MV-4-11 (cell line): ENCODE data around the gene KIFC1.
"Not testable (repeated sequence)": the region's sequence is repeated elsewhere in the genome, so short reads cannot be mapped to it uniquely, and the experiment has no call there.

Experiments used
- DNase-seq: peaks from one replicate; lab custom pipeline; 2025; lab: John Stamatoyannopoulos, UW

KIFC1 gene

DNA sequence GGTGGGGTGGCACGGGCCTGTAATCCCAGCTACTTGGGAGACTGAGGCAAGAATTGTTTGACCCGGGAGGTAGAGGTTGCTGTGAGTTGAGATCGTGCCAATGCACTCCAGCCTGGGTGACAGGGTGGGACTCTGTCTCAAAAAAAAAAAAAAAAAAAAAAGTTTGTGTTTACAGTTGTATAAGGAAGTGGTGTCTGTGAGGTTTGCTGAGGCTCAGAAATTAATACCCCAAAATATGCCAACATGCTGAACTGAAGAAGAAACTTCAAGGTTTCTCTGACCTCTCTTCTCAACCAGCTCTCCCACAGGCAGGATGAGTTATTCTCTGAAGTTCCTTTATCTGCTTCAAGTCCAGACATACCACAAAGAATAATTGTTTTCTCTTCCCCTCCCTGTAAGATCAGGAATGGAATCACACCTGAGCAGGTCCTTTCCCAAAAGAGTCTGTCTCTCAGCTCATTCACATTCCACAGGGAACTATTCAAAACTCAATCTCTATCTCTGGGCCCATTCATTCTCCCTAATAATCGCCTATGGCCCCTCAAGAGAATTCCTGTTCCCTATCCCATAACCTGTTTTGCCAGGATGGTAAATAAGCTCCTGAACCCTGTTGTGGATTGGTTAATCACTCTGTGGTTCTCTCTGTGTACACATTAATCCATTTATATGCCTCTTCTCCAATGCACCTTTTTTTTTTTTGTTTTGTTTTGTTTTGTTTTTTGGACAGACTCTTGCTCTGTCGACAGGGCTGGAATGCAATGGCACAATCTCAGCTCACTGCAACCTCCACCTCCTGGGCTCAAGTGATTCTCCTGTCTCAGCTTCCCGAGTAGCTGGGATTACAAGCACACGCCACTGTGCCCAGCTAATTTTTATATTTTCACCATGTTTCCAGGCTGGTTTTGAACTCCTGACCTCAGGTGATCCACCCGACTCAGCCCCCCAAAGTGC lies 17.4 kb upstream of the KIFC1 start:
- DNase-seq = peak; percentile 43

- peak; percentile 74 for DNase-seq
Measured at GRCh38 chr6:33375143-33375671, 16.4 kb upstream of the KIFC1 start.

- no peak for DNase-seq
Measured at GRCh38 chr6:33377171-33377570, 14.5 kb upstream of the KIFC1 start.

DNA sequence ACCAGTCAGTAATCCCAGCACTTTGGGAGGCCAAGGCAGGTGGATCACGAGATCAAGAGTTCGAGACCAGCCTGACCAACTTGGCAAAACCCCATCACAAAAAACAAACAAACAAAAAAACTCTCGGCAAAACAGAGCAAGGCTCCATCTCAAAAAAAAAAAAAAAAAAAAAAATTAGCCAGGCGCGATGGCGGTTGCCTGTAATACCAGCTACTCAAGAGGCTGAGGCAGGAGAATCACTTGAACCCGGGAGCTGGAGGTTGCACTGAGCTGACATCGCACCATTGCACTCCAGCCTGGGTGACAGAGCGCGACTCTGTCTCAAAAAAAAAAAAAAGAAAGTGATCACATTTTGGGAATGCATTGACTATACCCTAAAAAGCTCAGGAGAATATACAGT lies 12.4 kb upstream of the KIFC1 start:
- DNase-seq = not testable (repeated sequence)

GRCh38 chr6:33380272-33380981 lies 11.2 kb upstream of the KIFC1 start:
- no peak for DNase-seq

DNA sequence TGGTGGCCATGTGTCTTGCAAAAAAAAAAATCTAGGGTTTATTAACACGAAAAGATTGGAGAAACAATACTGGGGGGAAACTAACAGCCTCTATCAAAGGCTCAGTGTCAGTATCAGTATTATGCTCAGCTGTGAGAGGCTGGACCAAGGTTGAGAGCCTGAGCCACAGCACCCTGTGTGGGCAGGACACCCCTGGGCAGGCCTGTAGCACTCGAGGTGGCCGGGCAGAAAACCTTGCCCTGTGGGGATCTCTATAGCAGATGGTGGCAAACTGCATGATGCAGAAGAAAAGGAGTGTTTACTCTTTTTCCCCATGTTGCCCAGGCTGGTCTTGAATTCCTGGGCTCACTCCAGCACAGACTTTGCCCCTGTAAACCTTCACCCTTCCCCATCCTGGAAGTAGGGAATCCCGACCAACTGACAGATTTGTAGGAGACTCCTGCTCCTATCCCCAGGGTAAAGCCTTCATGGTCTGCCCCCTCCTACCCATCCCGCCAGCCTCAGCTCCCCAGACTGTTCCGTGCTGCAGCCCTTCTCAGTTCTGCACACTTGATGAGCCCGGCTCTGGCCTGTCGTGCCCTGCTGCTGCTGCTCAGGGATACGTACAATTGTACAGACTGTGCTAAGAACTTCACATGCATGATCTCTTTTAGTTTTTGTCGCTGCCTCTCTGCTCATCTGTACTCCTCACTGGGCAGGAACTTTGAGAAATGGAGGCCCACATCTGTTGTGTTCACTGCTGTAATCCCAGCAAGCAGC lies 8.0 kb upstream of the KIFC1 start:
- DNase-seq = no peak

DNA sequence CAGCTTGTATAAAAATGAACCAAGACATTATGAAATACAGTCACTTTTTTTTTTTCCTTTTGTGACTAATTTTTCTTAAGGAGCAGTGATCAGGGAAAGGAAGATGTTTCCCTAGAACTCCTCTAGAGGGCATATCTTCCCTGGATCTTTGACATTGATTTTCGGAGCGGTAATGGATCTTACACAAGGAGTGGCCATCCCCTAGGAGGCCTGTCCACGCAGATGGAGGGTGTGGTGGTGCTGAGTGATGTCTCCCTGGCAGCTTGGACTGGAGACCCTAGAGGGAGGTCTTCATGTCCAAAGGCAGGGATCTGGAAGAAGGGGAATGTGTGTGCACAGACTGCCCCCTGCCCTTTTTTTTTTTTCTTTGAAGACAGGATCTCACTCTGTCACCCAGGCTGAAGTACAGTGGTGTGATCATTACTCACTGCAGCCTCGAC lies 7.0 kb upstream of the KIFC1 start:
- DNase-seq = peak; percentile 21

DNA sequence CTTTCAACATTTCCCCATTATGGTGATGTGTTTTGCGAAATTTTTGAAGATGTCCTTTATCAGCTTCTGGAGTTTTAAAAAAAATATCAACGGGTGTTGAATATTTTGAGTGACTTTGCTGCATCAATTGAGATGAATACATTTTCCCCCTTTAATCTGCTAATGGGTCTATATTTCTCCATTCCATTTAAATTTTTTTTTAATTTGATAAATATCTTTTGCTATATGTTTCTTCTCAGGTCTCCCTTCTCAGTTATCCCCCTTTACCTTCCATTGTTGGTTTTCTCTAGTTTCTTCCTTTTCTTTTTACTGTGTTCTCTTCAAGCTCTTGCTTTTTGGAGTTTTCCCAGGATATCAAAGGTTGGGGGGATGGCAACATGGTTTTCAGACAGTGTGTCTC lies 1.4 kb upstream of the KIFC1 start:
- no peak for DNase-seq

DNA sequence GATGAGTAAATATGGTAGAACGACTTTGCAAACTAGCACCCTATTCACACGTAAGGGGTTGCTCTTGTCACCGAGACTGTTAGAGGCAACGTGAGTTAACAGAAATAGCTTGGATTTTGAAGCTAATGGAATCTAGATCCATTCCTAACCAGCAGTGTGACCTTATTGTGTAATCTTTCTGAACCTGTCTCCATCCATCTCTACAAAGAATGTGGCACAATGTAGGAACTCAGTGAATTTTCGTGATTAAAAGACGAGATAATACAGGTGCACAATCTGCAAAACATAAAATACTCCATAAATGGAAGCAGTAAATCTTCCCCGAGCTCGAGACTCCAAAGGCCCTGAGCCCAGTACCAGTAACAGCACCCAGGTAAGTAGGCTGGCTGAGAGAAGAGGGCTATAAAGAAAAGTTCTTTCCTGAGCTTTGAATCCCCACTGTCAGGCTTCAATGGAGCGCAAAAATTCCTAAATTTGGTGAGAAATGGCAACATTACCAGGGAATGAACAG lies 801 bp upstream of the KIFC1 start:
- DNase-seq = no peak

GRCh38 chr6:33391922-33392594 lies 435 bp downstream of the KIFC1 start:
- DNase-seq = peak; percentile 40

DNA sequence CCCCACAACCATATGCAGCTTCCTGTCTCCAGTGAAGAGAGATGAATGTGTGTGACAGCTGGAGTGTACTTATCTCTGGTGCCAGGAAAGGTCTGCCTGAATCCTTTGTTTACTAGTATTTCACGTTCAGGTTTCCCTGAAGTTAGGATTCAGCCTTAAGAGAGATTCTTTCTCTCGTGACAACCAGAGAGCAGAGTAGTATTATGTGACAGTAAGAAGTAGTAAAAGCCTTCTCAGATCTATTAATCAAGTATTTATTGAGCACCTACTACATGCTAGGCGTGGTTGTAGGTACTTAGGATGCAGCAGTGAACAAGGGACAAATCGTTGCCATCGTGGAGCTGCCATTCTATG lies 949 bp downstream of the KIFC1 start:
- no peak for DNase-seq

GRCh38 chr6:33392979-33393378 lies 1.4 kb downstream of the KIFC1 start:
- no peak for DNase-seq

GRCh38 chr6:33397541-33397940 lies 5.9 kb downstream of the KIFC1 start:
- no peak for DNase-seq

- DNase-seq = not testable (repeated sequence)
Measured at GRCh38 chr6:33398601-33399000, 7.0 kb downstream of the KIFC1 start.

DNA sequence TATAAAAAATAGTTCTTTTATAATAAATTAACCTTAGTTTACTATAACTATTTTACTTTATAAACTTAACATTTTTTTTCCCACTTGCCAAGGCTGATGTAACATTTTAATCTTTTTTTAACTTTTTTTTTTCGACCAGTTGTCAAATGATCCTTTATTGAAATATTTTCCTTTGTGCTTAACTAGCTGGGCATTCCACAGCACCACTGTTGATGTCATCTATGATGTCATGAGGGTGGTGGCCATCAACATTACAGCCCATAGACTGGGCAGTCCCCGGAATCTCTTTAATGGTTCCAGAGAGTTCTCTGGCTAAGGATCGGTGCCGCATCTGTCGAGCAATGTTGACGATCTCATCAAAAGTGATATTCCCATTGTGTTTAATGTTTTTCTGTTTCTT lies 8.3 kb downstream of the KIFC1 start:
- not testable (repeated sequence) for DNase-seq

DNA sequence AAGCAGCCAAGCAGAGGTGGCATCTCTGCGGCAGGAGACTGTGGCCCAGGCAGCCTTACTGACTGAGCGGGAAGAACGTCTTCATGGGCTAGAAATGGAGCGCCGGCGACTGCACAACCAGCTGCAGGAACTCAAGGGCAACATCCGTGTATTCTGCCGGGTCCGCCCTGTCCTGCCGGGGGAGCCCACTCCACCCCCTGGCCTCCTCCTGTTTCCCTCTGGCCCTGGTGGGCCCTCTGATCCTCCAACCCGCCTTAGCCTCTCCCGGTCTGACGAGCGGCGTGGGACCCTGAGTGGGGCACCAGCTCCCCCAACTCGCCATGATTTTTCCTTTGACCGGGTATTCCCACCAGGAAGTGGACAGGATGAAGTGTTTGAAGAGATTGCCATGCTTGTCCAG lies 13.3 kb downstream of the KIFC1 start:
- no peak for DNase-seq

DNA sequence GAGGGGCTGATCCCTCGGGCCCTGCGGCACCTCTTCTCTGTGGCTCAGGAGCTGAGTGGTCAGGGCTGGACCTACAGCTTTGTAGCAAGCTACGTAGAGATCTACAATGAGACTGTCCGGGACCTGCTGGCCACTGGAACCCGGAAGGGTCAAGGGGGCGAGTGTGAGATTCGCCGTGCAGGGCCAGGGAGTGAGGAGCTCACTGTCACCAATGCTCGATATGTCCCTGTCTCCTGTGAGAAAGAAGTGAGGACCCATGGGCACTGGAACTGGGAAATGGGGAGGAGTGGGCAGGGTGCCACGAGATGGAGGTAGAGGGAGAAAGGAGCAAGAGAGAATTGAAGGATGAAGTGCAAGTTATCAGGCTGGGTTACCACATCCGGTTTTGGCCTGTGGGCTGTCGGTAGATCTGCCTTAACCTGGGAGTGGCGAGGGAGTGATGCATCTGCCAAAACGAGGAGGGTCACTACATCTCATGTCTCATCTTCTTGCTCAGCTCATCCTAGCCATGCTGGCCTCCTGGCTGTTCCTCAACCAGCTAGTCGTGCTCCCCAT lies 13.8 kb downstream of the KIFC1 start:
- DNase-seq = no peak

- no peak for DNase-seq
Measured at GRCh38 chr6:33406126-33406525, 14.5 kb downstream of the KIFC1 start.

- DNase-seq = peak; percentile 29
Measured at GRCh38 chr6:33407132-33407718, 15.6 kb downstream of the KIFC1 start.

GRCh38 chr6:33410050-33410710 lies 18.6 kb downstream of the KIFC1 start:
- DNase-seq = peak; percentile 96
